ENCODE measurements around the gene NTN1. TPM values are rescaled to one million over a fixed set of nuclear protein-coding genes. Genes with fewer than 3 reads are reported as not detected.

Gene NTN1
- total RNA-seq, 1 donor from 2014 or later, result 4.7 TPM

DNA sequence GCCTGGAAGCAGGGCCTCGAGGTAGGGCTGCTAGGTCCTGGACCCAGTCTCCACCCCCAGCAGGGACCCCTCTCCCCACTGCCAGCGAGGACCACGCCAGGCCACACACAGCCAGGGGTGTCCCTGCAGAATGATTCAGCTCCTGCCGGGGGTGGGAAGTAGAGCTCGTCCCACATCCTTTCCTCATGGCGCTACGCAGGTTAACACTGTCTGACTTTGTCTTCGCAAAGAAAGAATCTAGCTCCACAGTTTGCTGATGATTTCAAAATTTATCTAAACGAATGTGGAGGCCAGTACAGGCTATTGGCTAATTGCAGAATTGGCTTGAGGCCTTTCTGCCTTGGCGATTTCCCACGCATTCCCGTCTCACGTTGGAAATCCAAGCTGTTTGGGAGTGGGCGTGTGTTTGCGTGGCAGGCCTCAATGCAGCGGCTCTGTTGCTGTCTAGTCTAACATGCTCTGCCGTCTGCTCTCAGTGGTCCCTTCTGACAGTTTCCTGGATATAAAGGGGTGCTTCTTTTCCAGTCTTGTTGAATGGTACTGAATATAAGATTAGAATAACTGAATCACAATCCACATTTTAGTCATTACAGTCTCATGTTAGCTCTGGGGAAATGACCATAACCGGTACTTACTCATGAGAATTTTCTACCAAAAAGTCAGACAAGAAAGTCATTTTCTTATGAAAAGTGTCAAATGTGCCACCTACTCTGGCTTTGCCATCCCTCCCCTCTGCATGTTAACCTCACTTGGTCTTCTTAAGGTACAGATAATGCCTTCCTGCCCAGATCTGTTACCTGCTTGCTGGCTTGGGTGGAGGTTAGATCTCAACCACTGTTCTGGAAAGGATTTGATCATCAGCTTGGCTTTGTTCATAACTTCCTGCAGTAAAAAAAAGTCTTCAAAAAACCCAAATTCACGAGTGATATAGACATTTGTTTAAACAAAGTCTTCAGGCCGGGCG lies 252.4 kb downstream of the NTN1 start:
- peak overlapping the region in 1 of 2 donors; percentile 10 for H3K4me3 ChIP-seq
- no peak for DNase-seq (ENCODE audit: extremely low spot score in 2 of 2)
- no peaks in the 10 kb centered on the region for H3K9me3 ChIP-seq
- H3K4me1 ChIP-seq, result no peaks in the 10 kb centered on the region
- intact Hi-C loops (cut with DNase I), result no loop called here
- TF ChIP-seq, protein P1, sequence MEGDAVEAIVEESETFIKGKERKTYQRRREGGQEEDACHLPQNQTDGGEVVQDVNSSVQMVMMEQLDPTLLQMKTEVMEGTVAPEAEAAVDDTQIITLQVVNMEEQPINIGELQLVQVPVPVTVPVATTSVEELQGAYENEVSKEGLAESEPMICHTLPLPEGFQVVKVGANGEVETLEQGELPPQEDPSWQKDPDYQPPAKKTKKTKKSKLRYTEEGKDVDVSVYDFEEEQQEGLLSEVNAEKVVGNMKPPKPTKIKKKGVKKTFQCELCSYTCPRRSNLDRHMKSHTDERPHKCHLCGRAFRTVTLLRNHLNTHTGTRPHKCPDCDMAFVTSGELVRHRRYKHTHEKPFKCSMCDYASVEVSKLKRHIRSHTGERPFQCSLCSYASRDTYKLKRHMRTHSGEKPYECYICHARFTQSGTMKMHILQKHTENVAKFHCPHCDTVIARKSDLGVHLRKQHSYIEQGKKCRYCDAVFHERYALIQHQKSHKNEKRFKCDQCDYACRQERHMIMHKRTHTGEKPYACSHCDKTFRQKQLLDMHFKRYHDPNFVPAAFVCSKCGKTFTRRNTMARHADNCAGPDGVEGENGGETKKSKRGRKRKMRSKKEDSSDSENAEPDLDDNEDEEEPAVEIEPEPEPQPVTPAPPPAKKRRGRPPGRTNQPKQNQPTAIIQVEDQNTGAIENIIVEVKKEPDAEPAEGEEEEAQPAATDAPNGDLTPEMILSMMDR (IDR thresholded peaks at IDR 0.05), result no peak
- TF ChIP-seq POLR2A (IDR thresholded peaks at IDR 0.05) (no peak), POLR2AphosphoS5 (IDR thresholded peaks at IDR 0.05; ENCODE audit: insufficient read depth in 1 of 2, low read depth in 1 of 2) (no peak)
- no peaks in the 10 kb centered on the region for H3K36me3 ChIP-seq
- peak overlapping the region; percentile 59 for H3K27ac ChIP-seq
- H3K27me3 ChIP-seq, result no peaks in the 10 kb centered on the region

DNA sequence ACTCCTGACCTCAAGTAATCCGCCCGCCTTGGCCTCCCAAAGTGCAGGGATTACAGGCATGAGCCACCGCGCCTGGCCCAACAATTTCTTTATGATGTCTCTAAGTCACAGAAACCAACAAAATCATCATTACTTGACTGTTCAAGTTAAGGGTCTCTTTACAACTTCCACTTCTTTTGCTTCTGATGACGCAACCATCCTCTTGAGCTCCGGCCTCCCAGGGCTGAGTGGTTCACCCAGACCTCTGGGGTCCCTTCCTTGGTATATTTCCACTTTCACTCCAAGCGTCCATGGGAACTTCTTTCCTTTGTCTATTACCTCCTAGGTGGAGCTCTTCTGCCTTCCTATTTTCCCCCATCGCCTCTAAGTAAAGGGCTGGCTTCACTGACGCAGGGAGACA lies 253.7 kb downstream of the NTN1 start:
- TF ChIP-seq, protein P1 (IDR thresholded peaks at IDR 0.05), result no peak
- TF ChIP-seq POLR2A (IDR thresholded peaks at IDR 0.05), result no peak
- TF ChIP-seq POLR2AphosphoS5 (IDR thresholded peaks at IDR 0.05; ENCODE audit: insufficient read depth in 1 of 2, low read depth in 1 of 2), result no peak
- no peaks in the 10 kb centered on the region for H3K9me3 ChIP-seq
- no peak for DNase-seq (ENCODE audit: extremely low spot score in 2 of 2)
- no peak overlapping the region for H3K4me3 ChIP-seq
- no peak overlapping the region for H3K27ac ChIP-seq
- H3K27me3 ChIP-seq, result no peaks in the 10 kb centered on the region
- no peaks in the 10 kb centered on the region for H3K36me3 ChIP-seq
- no peaks in the 10 kb centered on the region for H3K4me1 ChIP-seq
- intact Hi-C loops (cut with DNase I), result no loop called here

DNA sequence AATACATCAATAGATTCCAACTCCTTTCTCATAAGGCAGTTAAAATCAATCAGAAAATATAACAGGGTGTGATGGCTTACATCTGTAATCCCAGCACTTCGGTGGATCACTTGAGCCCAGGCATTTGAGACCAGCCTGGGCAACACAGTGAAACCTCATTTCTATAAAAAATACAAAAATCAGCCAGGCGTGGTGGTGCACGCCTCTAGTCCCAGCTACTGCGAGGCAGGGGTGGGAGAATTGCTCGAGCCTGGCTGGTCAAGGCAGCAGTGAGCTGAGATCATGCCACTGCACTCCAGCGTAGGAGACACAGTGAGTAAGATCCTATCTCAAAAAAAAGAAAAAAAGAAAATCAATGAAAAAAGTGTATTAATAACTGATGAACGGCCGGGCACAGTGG lies 258.6 kb downstream of the NTN1 start:
- TF ChIP-seq, protein P1 (IDR thresholded peaks at IDR 0.05), result no peak
- TF ChIP-seq POLR2AphosphoS5 (IDR thresholded peaks at IDR 0.05; ENCODE audit: insufficient read depth in 1 of 2, low read depth in 1 of 2) (no peak), POLR2A (IDR thresholded peaks at IDR 0.05) (no peak)
- H3K36me3 ChIP-seq, result no peaks in the 10 kb centered on the region
- H3K4me3 ChIP-seq, result no peak overlapping the region
- H3K27me3 ChIP-seq, result no peaks in the 10 kb centered on the region
- intact Hi-C loops (cut with DNase I), result no loop called here
- DNase-seq (ENCODE audit: extremely low spot score in 2 of 2), result peak in 1 of 2 donors; percentile 25
- no peaks in the 10 kb centered on the region for H3K9me3 ChIP-seq
- no peak overlapping the region for H3K27ac ChIP-seq
- H3K4me1 ChIP-seq, result peaks cover 13% of the 10 kb centered on the region

DNA sequence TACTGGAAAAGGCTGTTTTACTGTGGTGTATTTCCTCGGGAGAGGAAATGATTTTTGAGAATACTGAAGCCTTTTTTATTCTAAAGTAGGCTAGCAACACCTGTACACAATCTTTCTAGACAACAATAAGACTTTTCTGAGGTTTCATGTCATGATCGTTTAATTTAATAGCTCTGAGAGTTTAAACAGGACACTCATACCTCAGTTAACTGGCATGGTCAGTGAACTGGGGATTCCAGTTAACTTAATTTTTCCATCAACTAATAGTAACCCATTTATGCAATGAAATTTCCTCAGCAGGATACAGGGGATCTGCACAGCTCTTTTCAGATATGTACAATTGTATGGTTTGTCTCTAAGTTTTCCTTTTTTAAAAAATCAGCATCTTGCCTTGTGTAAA lies 262.6 kb downstream of the NTN1 start:
- Histone ChIP-seq H3K9me3 (no peaks in the 10 kb centered on the region), H3K27me3 (no peaks in the 10 kb centered on the region), H3K4me3 (no peak overlapping the region), H3K27ac (no peak overlapping the region), H3K36me3 (no peaks in the 10 kb centered on the region), H3K4me1 (peaks cover 21% of the 10 kb centered on the region)
- intact Hi-C loops (cut with DNase I), result no loop called here
- TF ChIP-seq POLR2AphosphoS5 (IDR thresholded peaks at IDR 0.05; ENCODE audit: insufficient read depth in 1 of 2, low read depth in 1 of 2) (no peak), POLR2A (IDR thresholded peaks at IDR 0.05) (no peak)
- TF ChIP-seq, protein P1 (IDR thresholded peaks at IDR 0.05), result no peak
- DNase-seq (ENCODE audit: extremely low spot score in 2 of 2), result no peak

DNA sequence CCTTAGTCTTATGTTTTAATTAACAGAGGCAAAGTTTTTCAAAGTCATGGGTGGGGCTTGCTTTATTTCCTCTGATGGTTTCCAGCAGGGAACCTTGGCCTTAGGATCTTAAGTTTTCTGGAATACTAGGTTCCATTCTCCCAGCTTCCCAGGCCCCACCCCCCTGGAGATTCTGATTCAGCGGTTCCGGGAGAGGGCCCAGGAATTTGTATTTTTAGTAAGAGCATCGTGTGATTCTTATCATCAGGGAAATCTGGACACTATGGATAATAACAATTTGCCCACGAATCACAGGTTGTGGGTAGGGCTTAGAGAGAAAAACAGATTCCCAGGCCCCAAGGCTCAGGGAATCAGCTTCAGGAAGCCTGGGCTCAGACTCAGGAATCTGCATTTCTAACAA lies 263.6 kb downstream of the NTN1 start:
- no peaks in the 10 kb centered on the region for H3K27me3 ChIP-seq
- no peak for DNase-seq (ENCODE audit: extremely low spot score in 2 of 2)
- H3K9me3 ChIP-seq, result no peaks in the 10 kb centered on the region
- TF ChIP-seq POLR2A (IDR thresholded peaks at IDR 0.05), result no peak
- peak overlapping the region; percentile 59 for H3K27ac ChIP-seq
- H3K4me1 ChIP-seq, result peaks cover 21% of the 10 kb centered on the region
- H3K36me3 ChIP-seq, result no peaks in the 10 kb centered on the region
- intact Hi-C loops (cut with DNase I), result no loop called here
- H3K4me3 ChIP-seq, result no peak overlapping the region
